ENCODE measurements around the gene HMCN2.

The HMCN2 gene

GRCh38 chr9:130470950-130471349 lies 205.4 kb downstream of the HMCN2 start:
- Histone ChIP-seq H3K4me2 (ENCODE audit: low read depth, low read length) (no peak overlapping the region), H3K9ac (ENCODE audit: low read length) (no peak overlapping the region), H3K4me1 (ENCODE audit: low read length) (no peaks in the 10 kb centered on the region), H3K79me2 (ENCODE audit: low read length) (no peaks in the 10 kb centered on the region), H3K27ac (ENCODE audit: low read length) (no peak overlapping the region), H3K9me2 (replicated peaks; ENCODE audit: insufficient read depth, low read length) (no peaks in the 10 kb centered on the region), H3F3A (ENCODE audit: insufficient read depth, low read length) (no peaks in the 10 kb centered on the region), H3K9me3 (replicated peaks; ENCODE audit: insufficient read depth, low read length) (no peaks in the 10 kb centered on the region), H3K36me3 (replicated peaks; ENCODE audit: insufficient read depth, low read length) (no peaks in the 10 kb centered on the region), H2AFZ (ENCODE audit: low read length) (no peak overlapping the region), H4K20me1 (ENCODE audit: insufficient read depth, low read length) (no peaks in the 10 kb centered on the region), H3K27me3 (replicated peaks; ENCODE audit: insufficient read depth, low read length) (peaks cover 85% of the 10 kb centered on the region), H3K4me3 (ENCODE audit: low read length) (no peak overlapping the region)
- DNase-seq, result no peak
- TF ChIP-seq EZH2phosphoT487 (IDR thresholded peaks at IDR 0.05; ENCODE audit: low read length) (no peak), CTCF (IDR thresholded peaks at IDR 0.05; ENCODE audit: low read length) (no peak), EZH2 (optimal IDR thresholded peaks at IDR 0.05; ENCODE audit: low read depth, low read length) (no peak)

GRCh38 chr9:130471411-130472183 lies 206.0 kb downstream of the HMCN2 start:
- H4K20me1 ChIP-seq (ENCODE audit: insufficient read depth, low read length), result no peaks in the 10 kb centered on the region
- no peaks in the 10 kb centered on the region for H3F3A ChIP-seq (ENCODE audit: insufficient read depth, low read length)
- H3K27ac ChIP-seq (ENCODE audit: low read length), result no peak overlapping the region
- TF ChIP-seq EZH2 (optimal IDR thresholded peaks at IDR 0.05; ENCODE audit: low read depth, low read length) (no peak), CTCF (IDR thresholded peaks at IDR 0.05; ENCODE audit: low read length) (no peak), EZH2phosphoT487 (IDR thresholded peaks at IDR 0.05; ENCODE audit: low read length) (no peak)
- no peaks in the 10 kb centered on the region for H3K36me3 ChIP-seq (replicated peaks; ENCODE audit: insufficient read depth, low read length)
- no peaks in the 10 kb centered on the region for H3K79me2 ChIP-seq (ENCODE audit: low read length)
- no peak for DNase-seq
- no peaks in the 10 kb centered on the region for H3K9me3 ChIP-seq (replicated peaks; ENCODE audit: insufficient read depth, low read length)
- peaks cover 86% of the 10 kb centered on the region for H3K27me3 ChIP-seq (replicated peaks; ENCODE audit: insufficient read depth, low read length)
- no peak overlapping the region for H3K4me2 ChIP-seq (ENCODE audit: low read depth, low read length)
- H3K9ac ChIP-seq (ENCODE audit: low read length), result no peak overlapping the region
- no peak overlapping the region for H3K4me3 ChIP-seq (ENCODE audit: low read length)
- no peak overlapping the region for H2AFZ ChIP-seq (ENCODE audit: low read length)
- H3K4me1 ChIP-seq (ENCODE audit: low read length), result no peaks in the 10 kb centered on the region
- no peaks in the 10 kb centered on the region for H3K9me2 ChIP-seq (replicated peaks; ENCODE audit: insufficient read depth, low read length)

DNA sequence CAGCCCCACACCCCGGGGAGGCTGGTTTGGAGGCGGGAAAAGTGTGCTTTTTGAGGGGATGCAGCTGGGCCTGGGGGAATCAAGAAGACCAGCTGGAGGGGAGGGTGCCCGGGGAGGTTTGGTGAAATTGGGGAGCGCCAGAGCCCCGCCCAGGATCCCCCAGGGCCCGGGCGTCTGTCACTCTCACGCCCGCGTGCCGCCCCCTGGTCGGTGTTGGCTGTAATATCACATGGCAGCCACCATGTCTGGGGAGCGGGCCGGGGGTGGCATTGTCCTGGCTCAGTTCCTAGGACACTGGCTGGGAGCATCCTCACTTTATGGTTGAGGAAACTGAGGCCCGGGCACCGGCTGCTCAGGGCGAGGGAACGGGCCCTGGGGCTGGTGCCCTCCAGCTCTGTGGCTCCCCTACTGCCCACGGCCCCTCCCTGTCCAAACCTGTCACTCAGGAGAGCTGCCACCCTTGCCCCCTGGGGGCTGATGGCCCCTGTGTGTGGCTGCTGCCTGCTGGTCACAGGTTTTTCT lies 206.7 kb downstream of the HMCN2 start:
- H3K9ac ChIP-seq (ENCODE audit: low read length), result no peak overlapping the region

More for the DNA sequence above, 206.7 kb downstream of the HMCN2 start:
- H3K9me3 ChIP-seq (replicated peaks; ENCODE audit: insufficient read depth, low read length), result no peaks in the 10 kb centered on the region
- TF ChIP-seq EZH2phosphoT487 (IDR thresholded peaks at IDR 0.05; ENCODE audit: low read length), result no peak
- TF ChIP-seq CTCF (IDR thresholded peaks at IDR 0.05; ENCODE audit: low read length), result no peak
- no peak for TF ChIP-seq EZH2 (optimal IDR thresholded peaks at IDR 0.05; ENCODE audit: low read depth, low read length)
- no peak overlapping the region for H3K4me3 ChIP-seq (ENCODE audit: low read length)
- H2AFZ ChIP-seq (ENCODE audit: low read length), result no peak overlapping the region
- no peaks in the 10 kb centered on the region for H3K79me2 ChIP-seq (ENCODE audit: low read length)
- H3K4me2 ChIP-seq (ENCODE audit: low read depth, low read length), result no peak overlapping the region
- no peaks in the 10 kb centered on the region for H3K36me3 ChIP-seq (replicated peaks; ENCODE audit: insufficient read depth, low read length)
- DNase-seq, result no peak
- H3K27me3 ChIP-seq (replicated peaks; ENCODE audit: insufficient read depth, low read length), result peaks cover 86% of the 10 kb centered on the region
- H3K9me2 ChIP-seq (replicated peaks; ENCODE audit: insufficient read depth, low read length), result no peaks in the 10 kb centered on the region
- no peaks in the 10 kb centered on the region for H4K20me1 ChIP-seq (ENCODE audit: insufficient read depth, low read length)
- H3F3A ChIP-seq (ENCODE audit: insufficient read depth, low read length), result no peaks in the 10 kb centered on the region
- no peak overlapping the region for H3K27ac ChIP-seq (ENCODE audit: low read length)
- no peaks in the 10 kb centered on the region for H3K4me1 ChIP-seq (ENCODE audit: low read length)
